Esophagus muscularis mucosa (tissue), 4 donors: ENCODE measurements around the gene CHST6. TPM values are rescaled to one million over a fixed set of nuclear protein-coding genes. Genes with fewer than 3 reads are reported as not detected.

Experiments used
- DNase-seq: peaks from one replicate; pipeline ENCODE4 v3.0.0-alpha.2; 2017; ENCODE audit errors: extremely low spot score
- H3K27ac ChIP-seq, 4 donors: fragments of 200-600 bp; sonication (generic); replicated peaks in 1 of 4; 1 replicate in 3 of 4; 2 replicates in 1 of 4; pipeline ENCODE4 v1.5.1; 2016 to 2019; ENCODE audit warnings: mild to moderate bottlenecking in 1 of 4
- H3K27me3 ChIP-seq, 4 donors: fragments of 200-600 bp; sonication (generic); one replicate each; pipeline versions ENCODE4 v1.5.1 to v1.6.0; 2016 to 2019
- H3K36me3 ChIP-seq, 4 donors: fragments of 200-600 bp; sonication (generic); one replicate each; pipeline ENCODE4 v1.5.1; 2016 to 2019
- H3K4me1 ChIP-seq, 4 donors: fragments of 200-600 bp; sonication (generic); one replicate each; pipeline ENCODE4 v1.5.1; 2016 to 2019
- H3K4me3 ChIP-seq, 4 donors: fragments of 200-600 bp; sonication (generic); 1 replicate in 2 of 4; 2 replicates in 2 of 4; pipeline ENCODE4 v1.5.1; 2016 to 2019; ENCODE audit warnings: mild to moderate bottlenecking in 4 of 4, moderate library complexity in 1 of 4
- H3K9me3 ChIP-seq, 4 donors: fragments of 200-600 bp; sonication (generic); 1 replicate in 3 of 4; 2 replicates in 1 of 4; pipeline ENCODE4 v1.5.1; 2016 to 2019
- EP300 ChIP-seq: sonication (generic); formaldehyde crosslinking; IDR thresholded peaks from one replicate; pipeline ENCODE4 v1.6.1; 2017; ENCODE audit warnings: antibody characterized with exemption
- POLR2A ChIP-seq: fragments of 450-650 bp; IDR thresholded peaks from one replicate; pipeline ENCODE4 v1.6.1; 2017; ENCODE audit warnings: antibody characterized with exemption, moderate library complexity, mild to moderate bottlenecking, low read depth
- POLR2AphosphoS5 ChIP-seq, 2 donors: sonication (generic); formaldehyde crosslinking; IDR thresholded peaks; one replicate each; pipeline ENCODE4 v1.6.1; 2017; ENCODE audit warnings: antibody characterized with exemption in 2 of 2
- WGBS: methylation state at CpG from one replicate; pipeline ENCODE4 v1.1.5; 2018; 5-methylcytosine and 5-hydroxymethylcytosine counted together
- intact Hi-C: fragments of 100-400 bp; cut with DNase I; formaldehyde crosslinking; loops from one replicate; pipeline ENCODE4 v1.15.1; 2023
- total RNA-seq, 4 donors: library from RNA; depleted of rRNA; stranded (reverse); fragments of >200 nt; gene quantifications; one replicate each; pipeline versions ENCODE4 v1.1.0 to v1.2.1, GENCODE V29; 2016
- TF ChIP-seq, protein P1 (sequence below), 3 experiments: fragments of 200-600 bp in 2 of 3; fragments of 450-650 bp in 1 of 3; sonication (generic) in 2 of 3; IDR thresholded peaks; one replicate each; pipeline ENCODE4 v1.5.1; 2017 to 2019; ENCODE audit warnings: antibody characterized with exemption in 3 of 3, mild to moderate bottlenecking in 2 of 3, moderate library complexity in 1 of 3

The CHST6 gene
- total RNA-seq, 4 donors from 2014 or later = 0.33 to 2.4 (median 0.90) TPM

DNA sequence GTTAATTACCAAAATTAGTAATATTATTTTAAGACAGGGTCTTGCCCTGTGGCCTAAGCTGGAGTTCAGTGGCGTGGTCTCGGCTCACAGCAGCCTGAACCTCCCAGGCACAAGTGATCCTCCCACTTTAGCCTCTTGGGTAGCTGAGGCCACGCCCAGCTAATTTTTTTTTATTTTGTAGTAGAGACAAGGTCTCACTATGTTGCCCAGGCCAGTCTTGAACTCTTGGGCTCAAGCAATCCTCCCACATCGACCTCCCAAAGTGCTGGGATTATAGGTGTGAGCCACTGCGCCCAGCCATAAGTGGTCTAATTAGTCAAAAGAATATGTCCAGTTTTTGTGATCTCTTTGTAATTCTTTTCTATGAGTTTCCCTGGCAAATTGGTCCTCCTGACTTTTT lies 49.9 kb downstream of the CHST6 start:
- Histone ChIP-seq H3K36me3 (peaks cover 0 to 39% (median 11%) of the 10 kb centered on the region in 4 donors), H3K4me1 (peaks cover 0 to 4% (median 0%) of the 10 kb centered on the region in 4 donors), H3K9me3 (no peaks in the 10 kb centered on the region), H3K27ac (no peak overlapping the region), H3K27me3 (no peaks in the 10 kb centered on the region), H3K4me3 (no peak overlapping the region)
- intact Hi-C loops = no loop called here
- TF ChIP-seq POLR2AphosphoS5 (IDR thresholded peaks at IDR 0.05) (no peak), EP300 (no peak), POLR2A (no peak)
- TF ChIP-seq, protein P1, sequence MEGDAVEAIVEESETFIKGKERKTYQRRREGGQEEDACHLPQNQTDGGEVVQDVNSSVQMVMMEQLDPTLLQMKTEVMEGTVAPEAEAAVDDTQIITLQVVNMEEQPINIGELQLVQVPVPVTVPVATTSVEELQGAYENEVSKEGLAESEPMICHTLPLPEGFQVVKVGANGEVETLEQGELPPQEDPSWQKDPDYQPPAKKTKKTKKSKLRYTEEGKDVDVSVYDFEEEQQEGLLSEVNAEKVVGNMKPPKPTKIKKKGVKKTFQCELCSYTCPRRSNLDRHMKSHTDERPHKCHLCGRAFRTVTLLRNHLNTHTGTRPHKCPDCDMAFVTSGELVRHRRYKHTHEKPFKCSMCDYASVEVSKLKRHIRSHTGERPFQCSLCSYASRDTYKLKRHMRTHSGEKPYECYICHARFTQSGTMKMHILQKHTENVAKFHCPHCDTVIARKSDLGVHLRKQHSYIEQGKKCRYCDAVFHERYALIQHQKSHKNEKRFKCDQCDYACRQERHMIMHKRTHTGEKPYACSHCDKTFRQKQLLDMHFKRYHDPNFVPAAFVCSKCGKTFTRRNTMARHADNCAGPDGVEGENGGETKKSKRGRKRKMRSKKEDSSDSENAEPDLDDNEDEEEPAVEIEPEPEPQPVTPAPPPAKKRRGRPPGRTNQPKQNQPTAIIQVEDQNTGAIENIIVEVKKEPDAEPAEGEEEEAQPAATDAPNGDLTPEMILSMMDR (IDR thresholded peaks at IDR 0.05) = no peak
- WGBS = 73% methylated on average over 5 of the region's 5 CpGs
- no peak for DNase-seq

DNA sequence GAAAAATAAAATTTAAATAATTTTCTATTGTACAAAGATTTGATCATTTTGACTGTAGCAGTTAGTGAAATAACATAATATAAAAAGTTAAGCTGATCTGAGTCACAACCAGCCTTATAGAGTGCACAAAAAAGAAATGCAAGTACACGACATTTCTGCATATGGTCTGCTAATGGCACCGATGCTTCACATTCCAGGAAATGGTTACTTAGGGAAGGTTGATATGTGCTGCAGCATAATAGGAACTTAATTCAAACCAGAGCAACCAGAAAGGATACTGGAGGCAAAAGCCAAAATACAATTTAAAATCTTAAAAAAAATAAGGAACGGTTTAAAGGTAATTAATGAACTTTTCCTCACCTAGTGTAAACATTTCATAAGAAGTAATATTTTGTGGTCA lies 51.9 kb downstream of the CHST6 start:
- H3K27me3 ChIP-seq = no peaks in the 10 kb centered on the region
- no peak for DNase-seq
- no peak overlapping the region for H3K4me3 ChIP-seq
- intact Hi-C loops = no loop called here
- peaks cover 0 to 20% (median 5%) of the 10 kb centered on the region in 4 donors for H3K36me3 ChIP-seq
- H3K4me1 ChIP-seq = peaks cover 0 to 4% (median 0%) of the 10 kb centered on the region in 4 donors
- 79% methylated on average over 3 of the region's 3 CpGs for WGBS
- no peak for TF ChIP-seq POLR2AphosphoS5 (IDR thresholded peaks at IDR 0.05)
- TF ChIP-seq POLR2A = no peak
- TF ChIP-seq EP300 = no peak
- TF ChIP-seq, protein P1 (IDR thresholded peaks at IDR 0.05) = no peak
- no peak overlapping the region for H3K27ac ChIP-seq
- no peaks in the 10 kb centered on the region for H3K9me3 ChIP-seq

DNA sequence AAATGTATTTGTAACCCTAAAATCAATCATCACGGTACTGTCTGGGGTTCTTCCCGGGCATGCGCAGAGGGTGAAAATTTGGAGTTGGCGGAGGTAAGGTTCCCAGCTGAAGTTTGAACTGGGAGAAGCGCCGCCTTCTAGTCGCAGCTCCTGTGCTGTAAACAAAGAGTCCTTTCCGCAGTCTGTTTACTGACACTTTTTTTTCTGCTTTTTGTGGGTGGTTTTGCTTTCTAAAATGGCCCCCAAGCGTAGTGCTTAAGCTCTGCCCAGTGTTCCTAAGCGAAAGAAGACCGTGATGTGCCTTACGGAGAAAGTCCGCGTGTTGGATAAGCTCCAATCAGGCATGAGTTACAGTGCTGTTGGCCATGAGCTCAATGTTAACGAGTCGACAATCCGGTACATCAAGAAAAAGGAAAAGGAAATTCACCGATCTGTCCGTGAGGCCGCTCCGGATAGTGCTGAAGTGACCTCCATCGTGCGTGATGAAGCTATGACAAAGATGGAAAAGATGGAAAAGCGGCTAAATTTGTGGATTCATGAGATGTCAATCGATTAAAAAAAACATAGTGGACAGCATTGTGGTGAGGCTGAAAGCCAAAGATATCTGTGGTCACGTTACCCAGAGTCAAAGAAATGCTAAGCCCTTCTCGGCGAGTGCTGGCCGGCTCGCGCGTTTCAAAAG lies 61.4 kb downstream of the CHST6 start:
- 4% methylated on average over 32 of the region's 32 CpGs for WGBS

DNA sequence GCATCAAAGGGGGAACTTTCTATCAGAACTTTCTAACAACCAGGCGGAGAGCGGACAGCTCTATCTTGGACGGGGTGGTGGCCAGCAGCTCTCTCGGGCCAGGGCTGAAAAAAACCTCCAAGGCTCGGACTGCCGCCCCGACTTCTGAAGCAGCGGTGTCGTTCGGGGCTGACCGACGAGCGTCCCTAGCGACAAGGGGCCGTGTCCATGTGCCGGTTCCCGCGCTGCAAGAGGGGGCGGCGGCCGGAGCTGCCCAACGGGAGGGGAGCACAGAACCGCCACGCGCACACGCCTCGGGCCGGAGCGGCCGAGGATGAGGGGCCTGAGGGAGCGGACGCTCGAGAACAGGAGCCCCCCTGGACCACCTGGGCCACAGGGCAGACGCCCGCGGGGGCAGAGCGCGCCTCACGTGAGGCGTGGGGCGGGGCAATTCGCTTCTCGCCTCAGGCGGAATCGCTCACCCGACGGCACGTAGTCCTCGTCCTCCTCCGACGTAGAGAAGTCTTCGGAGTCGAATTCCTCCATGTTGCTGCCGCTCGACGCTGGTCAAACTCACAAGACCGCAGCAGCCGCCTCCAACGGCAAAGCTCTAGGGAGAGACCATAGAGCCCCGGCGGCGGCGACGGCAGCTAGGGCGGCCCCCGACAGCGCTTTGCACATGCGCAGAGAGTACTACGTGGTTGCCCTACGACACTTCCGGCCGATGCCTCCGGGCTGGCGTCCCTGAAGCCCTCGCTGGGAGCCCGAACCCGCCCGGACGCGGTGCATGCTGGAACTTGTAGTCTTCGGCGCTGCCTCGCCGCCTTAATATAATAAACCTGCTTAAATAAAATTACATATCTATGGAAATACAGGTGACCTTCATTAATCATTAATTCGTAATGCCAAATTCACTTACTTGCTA lies 62.2 kb downstream of the CHST6 start, which contains the start of gene CFDP1:
CFDP1 (minus strand) TSS at position 676 of the 904 bp plus-strand sequence; CDS start at position 525, 151 bp downstream.
- no peaks in the 10 kb centered on the region for H3K27me3 ChIP-seq
- peak within 1 kb of the TSS; percentile 70 to 97 (median 76) for H3K4me3 ChIP-seq
- H3K9me3 ChIP-seq = no peaks in the 10 kb centered on the region
- WGBS = under 1% methylated on average over 53 of the region's 85 CpGs
- DNase-seq = peak; percentile 98
- TF ChIP-seq, protein P1 (IDR thresholded peaks at IDR 0.05) = peak in 1 of 3 experiments; percentile 20
- TF ChIP-seq POLR2AphosphoS5 (IDR thresholded peaks at IDR 0.05) (peak; percentile 83 to 95), POLR2A (peak; percentile 63), EP300 (no peak)
- no peaks in the 10 kb centered on the region for H3K36me3 ChIP-seq
- intact Hi-C loops = no loop called here
- H3K27ac ChIP-seq = peak within 1 kb of the TSS; percentile 93 to 94 (median 94)
- peaks cover 15 to 39% (median 24%) of the 10 kb centered on the region in 4 donors for H3K4me1 ChIP-seq

More for the DNA sequence above, 61.4 kb downstream of the CHST6 start:
- TF ChIP-seq, protein P1 (IDR thresholded peaks at IDR 0.05) = no peak
- TF ChIP-seq POLR2A (no peak), EP300 (no peak), POLR2AphosphoS5 (IDR thresholded peaks at IDR 0.05) (peak; percentile 18 to 52)
- DNase-seq = peak; percentile 93
- Histone ChIP-seq H3K36me3 (no peaks in the 10 kb centered on the region), H3K4me3 (peak overlapping the region; percentile 70 to 97 (median 76)), H3K9me3 (no peaks in the 10 kb centered on the region), H3K27me3 (no peaks in the 10 kb centered on the region), H3K27ac (peak overlapping the region; percentile 93 to 94 (median 94)), H3K4me1 (peaks cover 15 to 39% (median 24%) of the 10 kb centered on the region in 4 donors)
- intact Hi-C loops = loop anchor here (2.0 kb wide), 1 partner anchor 29 kb away; no protein-coding TSS in a partner anchor
